Ishikawa (cell line): Measurements from ENCODE around the gene TSHZ3.

Experiments used
- CEBPB ChIP-seq: IDR thresholded peaks from 2 replicates; pipeline ENCODE4 v1.6.1; 2012
- EP300 ChIP-seq: IDR thresholded peaks from 2 replicates; pipeline ENCODE4 v1.6.1; 2012; ENCODE audit warnings: borderline replicate concordance
- FOXM1 ChIP-seq: IDR thresholded peaks from 2 replicates; pipeline ENCODE4 v1.6.1; 2012; ENCODE audit warnings: low read depth, borderline replicate concordance
- MAX ChIP-seq: IDR thresholded peaks from 2 replicates; pipeline ENCODE4 v1.6.1; 2012
- RAD21 ChIP-seq: IDR thresholded peaks from 2 replicates; pipeline ENCODE4 v1.6.1; 2012; ENCODE audit warnings: low read depth
- REST ChIP-seq: IDR thresholded peaks from 2 replicates; pipeline ENCODE4 v1.6.1; 2012; ENCODE audit warnings: low read depth, mild to moderate bottlenecking
- TAF1 ChIP-seq: IDR thresholded peaks from 2 replicates; pipeline ENCODE4 v1.6.1; 2012; ENCODE audit warnings: low read depth, mild to moderate bottlenecking
- TCF12 ChIP-seq: IDR thresholded peaks from 2 replicates; pipeline ENCODE4 v1.6.1; 2012; ENCODE audit warnings: low read depth
- TEAD4 ChIP-seq: IDR thresholded peaks from 2 replicates; pipeline ENCODE4 v1.6.1; 2012

DNA sequence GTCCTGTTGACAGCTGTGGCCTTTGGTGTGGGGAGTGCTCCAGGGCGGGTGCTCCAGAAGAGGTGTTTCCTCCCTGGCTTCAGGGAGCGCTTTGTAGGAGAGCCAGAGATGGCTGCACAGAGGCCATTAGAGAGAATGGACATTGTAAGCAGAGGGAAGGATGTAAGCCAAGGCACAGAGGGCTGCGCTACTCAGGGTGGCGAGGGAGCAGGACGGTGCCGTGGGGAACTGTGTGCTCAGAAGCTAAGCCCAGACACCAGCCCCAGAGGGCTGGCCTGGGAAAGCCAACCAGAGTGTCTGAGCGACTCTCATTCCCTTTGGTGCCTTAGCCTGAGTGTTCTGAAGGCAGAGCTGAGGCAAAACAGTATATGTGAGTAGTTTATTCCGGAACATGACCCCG lies 92.2 kb downstream of the TSHZ3 start:
- TF ChIP-seq FOXM1 (no peak), MAX (no peak), TEAD4 (no peak), TCF12 (no peak), CEBPB (no peak), TAF1 (no peak), EP300 (no peak), REST (no peak), RAD21 (no peak)
